Activated CD8-positive, alpha-beta memory T cell treated with anti-CD3 and anti-CD28 coated beads, Interleukin-2, amount 50 U/mL, for 24 hours (primary cell): ENCODE data around the gene CTSW.
"Not testable (repeated sequence)": the region's sequence is repeated elsewhere in the genome, so short reads cannot be mapped to it uniquely, and the experiment has no call there.

Source experiments
- DNase-seq: peaks from one replicate; pipeline ENCODE4 v3.0.0-alpha.2; 2020; ENCODE audit errors: extremely low read depth

The CTSW gene, protein sequence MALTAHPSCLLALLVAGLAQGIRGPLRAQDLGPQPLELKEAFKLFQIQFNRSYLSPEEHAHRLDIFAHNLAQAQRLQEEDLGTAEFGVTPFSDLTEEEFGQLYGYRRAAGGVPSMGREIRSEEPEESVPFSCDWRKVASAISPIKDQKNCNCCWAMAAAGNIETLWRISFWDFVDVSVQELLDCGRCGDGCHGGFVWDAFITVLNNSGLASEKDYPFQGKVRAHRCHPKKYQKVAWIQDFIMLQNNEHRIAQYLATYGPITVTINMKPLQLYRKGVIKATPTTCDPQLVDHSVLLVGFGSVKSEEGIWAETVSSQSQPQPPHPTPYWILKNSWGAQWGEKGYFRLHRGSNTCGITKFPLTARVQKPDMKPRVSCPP

DNA sequence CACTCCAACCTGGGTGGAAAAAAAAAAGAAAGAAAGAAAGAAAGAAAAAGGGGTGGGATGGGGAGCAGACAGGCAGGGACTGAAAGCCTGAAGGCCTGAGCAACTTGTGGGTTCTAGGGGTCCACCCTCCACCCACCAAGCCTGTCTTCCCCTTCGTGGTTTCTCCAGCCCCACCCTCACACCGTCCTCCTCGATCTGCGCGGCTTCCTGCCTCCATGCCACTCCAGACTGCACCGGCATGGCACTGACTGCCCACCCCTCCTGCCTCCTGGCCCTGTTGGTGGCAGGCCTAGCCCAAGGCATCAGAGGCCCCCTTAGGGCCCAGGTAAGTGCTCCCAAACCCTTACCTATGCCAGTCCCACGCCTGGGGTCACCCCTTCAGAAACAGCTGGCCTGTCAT is at the start of gene CTSW:
CTSW (plus strand) TSS at position 221 of the 400 bp plus-strand sequence; CDS start at position 239, 18 bp downstream.
- no peak for DNase-seq

DNA sequence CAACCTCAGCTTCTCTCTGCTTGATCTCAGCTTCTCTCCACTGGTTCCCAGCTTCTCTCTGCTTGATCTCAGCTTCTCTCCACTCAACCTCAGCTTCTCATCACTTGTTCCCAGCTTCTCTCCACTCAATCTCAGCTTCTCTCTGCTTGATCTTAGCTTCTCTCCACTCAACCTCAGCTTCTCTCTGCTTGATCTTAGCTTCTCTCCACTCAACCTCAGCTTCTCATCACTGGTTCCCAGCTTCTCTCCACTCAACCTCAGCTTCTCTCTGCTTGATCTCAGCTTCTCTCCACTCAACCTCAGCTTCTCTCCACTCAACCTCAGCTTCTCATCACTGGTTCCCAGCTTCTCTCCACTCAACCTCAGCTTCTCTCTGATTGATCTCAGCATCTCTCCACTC is 47.4 kb upstream of the CTSW start:
- not testable (repeated sequence) for DNase-seq

DNA sequence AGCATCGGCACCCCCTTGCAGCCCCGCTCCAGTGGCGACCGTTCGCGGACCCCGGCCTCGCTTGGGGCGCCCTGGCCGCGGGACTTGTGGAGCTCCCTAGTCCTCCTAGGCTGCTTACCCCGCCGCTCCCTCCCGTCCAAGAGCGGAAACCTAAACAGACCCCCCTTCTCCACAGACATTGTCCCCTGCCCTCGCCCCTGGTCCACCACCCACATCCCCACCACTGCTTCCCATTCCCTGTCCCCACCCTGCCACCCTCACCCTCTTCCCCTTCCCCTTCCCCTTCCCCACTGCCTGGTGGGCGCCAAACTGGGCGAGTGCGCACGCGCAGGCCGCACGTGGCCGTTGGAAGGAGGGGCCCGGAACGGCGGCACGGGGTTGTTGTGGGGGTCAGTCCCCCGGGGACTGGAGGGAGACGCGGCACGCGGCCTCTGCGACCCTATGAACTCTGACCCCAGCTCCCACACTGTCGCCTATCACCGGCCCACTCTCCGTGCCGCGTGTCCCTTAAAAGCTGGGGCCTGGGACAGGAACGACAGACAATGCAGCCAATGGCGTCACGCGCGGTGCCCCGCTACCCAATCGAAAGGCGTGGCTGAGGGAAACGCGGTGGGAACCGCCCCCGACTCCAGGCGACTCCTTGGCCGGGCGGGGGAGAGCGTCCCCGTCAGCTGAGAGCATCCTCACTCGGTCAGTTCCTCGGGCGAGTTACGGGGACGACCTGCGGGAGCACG is 46.2 kb upstream of the CTSW start, which contains the start of gene SNX32:
SNX32 (plus strand) TSS at position 667 of the 734 bp plus-strand sequence. CDS start 103 bp downstream, outside the sequence.
- peak; percentile 90 for DNase-seq

GRCh38 chr11:65834202-65834601 is 45.4 kb upstream of the CTSW start:
- no peak for DNase-seq

GRCh38 chr11:65842144-65842543 is 37.5 kb upstream of the CTSW start:
- no peak for DNase-seq

DNA sequence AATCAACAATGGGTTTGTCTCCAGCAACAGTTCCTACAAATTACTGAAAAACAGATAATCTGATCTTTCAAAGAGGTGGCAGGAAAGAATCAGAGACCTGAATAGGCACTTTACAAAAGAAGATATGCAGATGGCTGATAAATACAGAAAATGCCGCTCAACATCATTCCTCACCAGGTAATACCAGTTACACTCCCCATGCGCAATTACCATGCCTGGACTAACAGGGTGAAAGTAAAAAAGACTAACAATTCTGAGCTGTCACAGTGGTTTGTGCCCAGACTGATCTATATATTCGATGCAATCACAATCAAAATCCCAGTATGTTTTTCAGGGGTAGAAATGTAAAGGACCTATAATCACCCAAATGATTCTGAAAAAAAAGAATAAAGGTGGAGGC is 35.8 kb upstream of the CTSW start:
- no peak for DNase-seq

GRCh38 chr11:65844231-65844872 is 35.3 kb upstream of the CTSW start:
- DNase-seq = no peak

- no peak for DNase-seq
Measured at GRCh38 chr11:65847746-65848145, 31.9 kb upstream of the CTSW start.

GRCh38 chr11:65848693-65849092 is 30.9 kb upstream of the CTSW start:
- DNase-seq = not testable (repeated sequence)

- DNase-seq = no peak
Measured at GRCh38 chr11:65849366-65849765, 30.3 kb upstream of the CTSW start.

GRCh38 chr11:65849771-65850216 is 29.8 kb upstream of the CTSW start:
- DNase-seq = no peak

GRCh38 chr11:65850217-65851082 is 29.2 kb upstream of the CTSW start:
- DNase-seq = no peak

GRCh38 chr11:65851083-65851579 is 28.5 kb upstream of the CTSW start:
- no peak for DNase-seq

GRCh38 chr11:65851811-65852507 is 27.7 kb upstream of the CTSW start:
- DNase-seq = no peak

- DNase-seq = no peak
Measured at GRCh38 chr11:65852508-65853245, 27.0 kb upstream of the CTSW start.

GRCh38 chr11:65853246-65853979 is 26.2 kb upstream of the CTSW start:
- no peak for DNase-seq

DNA sequence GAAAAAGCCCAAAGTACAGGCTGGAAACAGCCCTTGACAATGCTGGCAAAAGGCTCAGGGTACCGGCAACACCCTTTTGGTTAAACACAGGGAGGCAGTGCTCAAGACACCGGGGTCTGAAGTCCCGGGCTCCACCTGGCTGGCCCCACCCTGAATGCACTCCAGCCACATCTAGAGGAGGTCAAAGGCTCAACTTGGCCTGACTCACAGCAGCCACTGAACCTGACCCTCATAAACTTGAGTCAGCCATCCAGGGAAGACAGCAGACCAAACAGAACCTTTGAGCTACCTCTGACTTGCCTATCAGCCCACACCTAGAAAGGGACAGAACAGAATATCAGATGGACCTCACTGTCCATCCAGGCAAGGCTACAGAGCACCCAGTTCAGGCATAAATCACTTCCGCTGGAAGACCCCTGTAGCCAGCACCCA is 25.5 kb upstream of the CTSW start:
- DNase-seq = no peak

DNA sequence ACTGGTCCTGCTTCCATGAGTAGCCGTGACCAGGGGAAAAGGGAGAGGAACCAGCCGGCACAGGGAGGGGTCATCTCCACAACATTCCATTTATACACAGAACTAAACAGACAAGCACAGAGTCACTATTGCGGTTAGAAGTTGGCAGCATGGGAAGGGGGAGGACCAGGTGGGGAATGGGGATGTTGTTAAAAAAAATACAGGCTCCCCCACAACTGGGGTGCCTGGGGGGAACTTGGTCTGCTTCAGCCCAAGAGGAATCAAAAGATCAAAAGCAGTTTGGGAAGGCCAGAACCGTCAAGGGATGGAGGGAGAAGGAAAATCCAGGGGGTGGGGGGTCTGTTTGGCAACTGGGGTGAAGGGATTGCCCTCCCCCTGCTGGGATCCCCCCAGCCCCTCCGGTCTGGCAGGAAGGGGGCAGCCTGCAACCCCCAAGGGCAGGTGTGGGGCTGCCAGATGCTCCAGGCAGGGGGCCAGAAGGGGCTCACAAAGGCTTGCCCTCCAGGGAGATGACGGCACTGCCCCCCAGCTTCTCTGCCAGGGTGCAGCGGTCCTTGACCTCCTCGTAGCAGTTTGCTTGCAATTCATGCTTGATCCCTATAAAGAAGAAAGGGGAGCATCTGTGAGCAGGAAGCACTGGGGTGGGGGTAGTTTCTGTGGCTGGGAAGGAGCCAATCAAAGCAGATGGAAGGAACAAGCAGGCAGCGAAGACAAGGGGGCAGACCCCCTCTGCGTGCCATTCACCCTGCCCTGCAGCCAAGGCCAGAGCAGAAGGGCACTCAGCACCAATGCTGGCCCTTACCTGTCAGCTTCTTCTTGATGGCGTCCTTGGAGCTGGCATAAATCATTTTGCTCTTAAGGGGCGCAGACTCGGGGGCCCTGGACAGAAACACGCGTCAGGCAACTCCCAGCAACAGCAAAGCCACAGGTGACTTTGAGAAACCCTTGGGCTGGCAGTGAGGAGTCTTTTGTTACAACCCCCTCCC is 24.5 kb upstream of the CTSW start:
- DNase-seq = no peak
